Measurements from ENCODE around the gene NREP. TPM values are rescaled to one million over a fixed set of nuclear protein-coding genes. Genes with fewer than 3 reads are reported as not detected.

Gene NREP
- total RNA-seq, 1 experiment from 2014 or later: not detected

DNA sequence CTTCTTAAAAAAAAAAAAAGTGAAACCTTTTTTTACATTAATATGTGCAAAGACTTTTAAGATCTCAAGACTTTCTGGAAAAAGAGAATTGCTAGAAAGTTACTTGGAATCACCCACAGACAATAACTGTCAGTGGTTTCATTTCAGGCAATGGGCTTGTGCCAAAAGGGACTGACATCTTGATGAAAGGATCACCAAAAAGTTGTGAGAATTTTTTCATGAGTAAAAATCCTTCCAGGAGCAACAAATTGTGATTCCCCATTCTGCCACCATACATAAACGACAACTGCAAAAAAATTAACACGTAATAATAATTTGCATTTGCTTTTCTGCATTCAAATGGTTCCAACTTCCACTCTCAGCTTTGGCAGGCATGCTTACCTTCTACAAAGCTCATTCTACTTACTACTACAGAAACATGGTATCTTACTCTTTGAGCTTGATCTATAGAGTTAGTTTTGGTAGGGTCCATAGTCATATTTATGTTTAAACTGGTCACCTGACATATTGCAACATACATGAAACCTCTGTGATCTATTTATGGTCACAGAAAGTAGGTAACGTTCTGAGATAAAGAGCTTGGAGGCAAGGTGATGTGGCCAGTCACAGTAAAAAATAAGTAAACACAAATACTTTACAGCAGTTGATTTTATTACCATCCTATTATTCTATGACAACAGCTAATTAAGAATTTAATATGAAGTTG, 3.0 kb downstream of the NREP start:
- no peak overlapping the region for H2AFZ ChIP-seq
- no peaks in the 10 kb centered on the region for H3F3A ChIP-seq (ENCODE audit: insufficient read depth, low read depth)
- H3K27ac ChIP-seq: no peak overlapping the region
- H3K4me3 ChIP-seq: no peak overlapping the region
- no TSS peak for BruUV-seq (replicated peaks)
- intact Hi-C loops (cut with micrococcal nuclease; ENCODE audit: unreplicated experiment): no loop called here
- H3K79me2 ChIP-seq (ENCODE audit: low read depth): no peaks in the 10 kb centered on the region
- CTCF ChIA-PET: no interaction called here
- H3K4me1 ChIP-seq (replicated peaks; ENCODE audit: insufficient read depth): no peaks in the 10 kb centered on the region
- peaks cover 12% of the 10 kb centered on the region; the same call in 1 of the 2 replicates for H3K27me3 ChIP-seq (ENCODE audit: insufficient read depth, low read depth)
- DNase-seq: no peak
- no peak overlapping the region for H3K4me2 ChIP-seq
- POLR2A ChIA-PET (ENCODE audit: unreplicated experiment): no interaction called here
- no peaks in the 10 kb centered on the region for H3K36me3 ChIP-seq (ENCODE audit: low read depth)
- TF ChIP-seq EZH2 (IDR thresholded peaks at IDR 0.05; ENCODE audit: low read depth) (no peak), CTCF (conservative IDR thresholded peaks at IDR 0.05) (no peak)
- no peaks in the 10 kb centered on the region for H4K20me1 ChIP-seq (ENCODE audit: insufficient read depth)
- H3K9me3 ChIP-seq (ENCODE audit: insufficient read depth, low read depth): no peaks in the 10 kb centered on the region
- H3K9me2 ChIP-seq (ENCODE audit: insufficient read depth): no peaks in the 10 kb centered on the region

DNA sequence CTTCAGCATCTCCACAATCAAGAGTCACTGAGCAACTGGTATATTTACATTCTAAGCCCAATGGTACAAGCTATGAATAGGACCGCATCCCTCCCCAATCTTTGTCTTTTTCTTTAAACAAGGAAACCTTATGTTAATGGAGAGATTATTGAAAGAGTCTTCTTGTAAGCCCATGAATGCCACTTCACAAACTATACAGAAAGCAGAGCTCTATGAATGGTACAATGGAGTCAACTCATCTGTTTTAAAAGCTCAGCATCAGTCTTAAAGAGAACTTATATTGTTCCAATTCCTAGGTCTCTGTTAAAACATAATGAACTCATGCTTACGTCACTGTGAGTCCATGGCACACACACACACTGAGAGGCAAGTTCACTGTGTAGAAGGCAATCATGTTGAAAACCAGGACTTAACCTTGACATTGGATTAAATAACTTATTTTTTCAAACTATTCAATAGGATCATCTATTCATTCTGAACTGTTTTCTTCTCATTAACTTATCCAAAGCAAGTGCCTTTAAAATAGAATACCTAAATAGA, 4.5 kb downstream of the NREP start:
- TF ChIP-seq CTCF (conservative IDR thresholded peaks at IDR 0.05): no peak
- no peak for TF ChIP-seq EZH2 (IDR thresholded peaks at IDR 0.05; ENCODE audit: low read depth)
- no peak for DNase-seq
- Histone ChIP-seq H3K27me3 (ENCODE audit: insufficient read depth, low read depth) (no peaks in the 10 kb centered on the region; the same call in 1 of the 2 replicates), H3K36me3 (ENCODE audit: low read depth) (no peaks in the 10 kb centered on the region), H3F3A (ENCODE audit: insufficient read depth, low read depth) (no peaks in the 10 kb centered on the region), H3K9me3 (ENCODE audit: insufficient read depth, low read depth) (no peaks in the 10 kb centered on the region), H2AFZ (no peak overlapping the region), H3K27ac (no peak overlapping the region), H3K4me2 (no peak overlapping the region), H3K79me2 (ENCODE audit: low read depth) (no peaks in the 10 kb centered on the region), H3K4me1 (replicated peaks; ENCODE audit: insufficient read depth) (no peaks in the 10 kb centered on the region), H3K9me2 (ENCODE audit: insufficient read depth) (no peaks in the 10 kb centered on the region), H3K4me3 (no peak overlapping the region), H4K20me1 (ENCODE audit: insufficient read depth) (no peaks in the 10 kb centered on the region)
- ChIA-PET POLR2A (ENCODE audit: unreplicated experiment) (no interaction called here), CTCF (no interaction called here)
- BruUV-seq (replicated peaks): no TSS peak
- intact Hi-C loops (cut with micrococcal nuclease; ENCODE audit: unreplicated experiment): no loop called here

GRCh38 chr5:111749303-111750026, 7.5 kb downstream of the NREP start:
- H3K4me1 ChIP-seq (replicated peaks; ENCODE audit: insufficient read depth): no peaks in the 10 kb centered on the region
- CTCF ChIA-PET: no interaction called here
- H3K4me2 ChIP-seq: no peak overlapping the region
- no peak overlapping the region for H2AFZ ChIP-seq
- no peaks in the 10 kb centered on the region for H3K36me3 ChIP-seq (ENCODE audit: low read depth)
- H3K27me3 ChIP-seq (ENCODE audit: insufficient read depth, low read depth): no peaks in the 10 kb centered on the region
- H4K20me1 ChIP-seq (ENCODE audit: insufficient read depth): no peaks in the 10 kb centered on the region
- H3K79me2 ChIP-seq (ENCODE audit: low read depth): no peaks in the 10 kb centered on the region
- no TSS peak for BruUV-seq (replicated peaks)
- H3K4me3 ChIP-seq: no peak overlapping the region
- DNase-seq: no peak
- POLR2A ChIA-PET (ENCODE audit: unreplicated experiment): no interaction called here
- intact Hi-C loops (cut with micrococcal nuclease; ENCODE audit: unreplicated experiment): no loop called here
- no peaks in the 10 kb centered on the region for H3K9me3 ChIP-seq (ENCODE audit: insufficient read depth, low read depth)
- H3K9me2 ChIP-seq (ENCODE audit: insufficient read depth): no peaks in the 10 kb centered on the region
- TF ChIP-seq EZH2 (IDR thresholded peaks at IDR 0.05; ENCODE audit: low read depth) (no peak), CTCF (conservative IDR thresholded peaks at IDR 0.05) (no peak)
- H3K27ac ChIP-seq: no peak overlapping the region
- no peaks in the 10 kb centered on the region for H3F3A ChIP-seq (ENCODE audit: insufficient read depth, low read depth)
